ENCODE results near the gene RASGRP4. TPM values are rescaled to one million over a fixed set of nuclear protein-coding genes. Genes with fewer than 3 reads are reported as not detected.
"Not testable (repeated sequence)": the region's sequence is repeated elsewhere in the genome, so short reads cannot be mapped to it uniquely, and the experiment has no call there.

Gene RASGRP4
- polyA plus RNA-seq, 1 donor from 2014 or later: 0.25 TPM

DNA sequence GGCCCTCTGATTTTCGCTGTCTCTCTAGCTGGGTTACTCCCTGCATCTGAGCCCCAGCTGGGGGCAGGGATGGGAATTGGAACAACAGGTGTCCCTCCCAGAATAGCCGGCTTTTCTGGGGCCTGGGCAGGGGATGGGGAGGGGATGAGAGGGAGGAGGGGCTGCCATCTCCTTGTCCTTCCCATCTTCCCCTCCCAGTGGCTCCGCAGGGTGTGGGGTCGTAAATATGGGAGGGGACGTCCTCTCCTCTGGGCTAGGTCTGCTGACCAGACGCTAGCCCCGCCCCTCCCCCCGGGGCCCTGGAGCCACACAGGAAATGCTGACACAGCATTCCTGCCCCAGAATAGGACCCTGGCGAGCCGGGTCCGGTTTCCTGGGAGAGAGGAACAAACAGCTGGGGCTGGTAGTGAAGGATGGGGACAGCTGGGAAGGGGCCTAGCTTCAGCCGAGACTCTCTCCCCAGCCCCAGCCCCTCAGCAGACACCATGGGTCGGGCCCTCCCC lies 8.6 kb upstream of the RASGRP4 start:
- Mint-ChIP-seq H3K36me3 (peaks cover 2% of the 10 kb centered on the region), H3K9me3 (peaks cover 0 to 3% (median 0%) of the 10 kb centered on the region in 3 donors), H3K27ac (no peak overlapping the region), H3K4me3 (peak overlapping the region in 2 of 4 donors; percentile 17 to 83), H3K4me1 (peaks cover 3 to 7% (median 7%) of the 10 kb centered on the region in 3 donors), H3K27me3 (peaks cover 14% of the 10 kb centered on the region)

DNA sequence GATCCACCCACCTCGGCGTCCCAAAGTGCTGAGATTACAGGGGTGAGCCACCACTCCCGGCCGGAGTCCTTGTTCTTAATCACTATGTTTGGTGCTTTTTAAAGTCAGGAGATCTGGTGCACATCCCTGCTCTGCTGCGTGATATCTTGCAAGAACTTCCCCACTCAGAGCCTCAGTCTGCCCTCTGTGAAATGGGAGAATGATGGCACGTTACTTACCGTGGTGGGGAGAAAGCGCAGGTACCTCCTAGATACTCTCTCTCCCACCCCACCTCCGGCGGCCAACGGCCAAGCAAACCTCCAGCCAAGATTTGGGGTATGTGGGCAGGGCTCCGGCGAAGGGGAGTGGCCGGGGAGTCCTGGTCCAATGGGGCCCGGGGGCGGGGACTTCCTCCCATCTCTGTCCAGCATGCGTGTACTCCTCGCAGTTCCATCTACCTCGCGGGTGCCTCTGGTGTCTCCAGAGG lies 7.3 kb upstream of the RASGRP4 start, which contains the start of gene RYR1:
Gene RYR1 (plus strand): TSS at position 424 of the 466 bp plus-strand sequence. CDS start 139 bp downstream, outside the sequence.
- peaks cover 3 to 12% (median 7%) of the 10 kb centered on the region in 3 donors for H3K4me1 Mint-ChIP-seq
- H3K4me3 Mint-ChIP-seq: peak within 1 kb of the TSS in 3 of 4 donors; percentile 17 to 84 (median 83)
- H3K27me3 Mint-ChIP-seq: peaks cover 16% of the 10 kb centered on the region
- H3K27ac Mint-ChIP-seq: peak within 1 kb of the TSS in 1 of 3 donors; percentile 71
- H3K36me3 Mint-ChIP-seq: peaks cover 2% of the 10 kb centered on the region
- peaks cover 0 to 3% (median 0%) of the 10 kb centered on the region in 3 donors for H3K9me3 Mint-ChIP-seq

DNA sequence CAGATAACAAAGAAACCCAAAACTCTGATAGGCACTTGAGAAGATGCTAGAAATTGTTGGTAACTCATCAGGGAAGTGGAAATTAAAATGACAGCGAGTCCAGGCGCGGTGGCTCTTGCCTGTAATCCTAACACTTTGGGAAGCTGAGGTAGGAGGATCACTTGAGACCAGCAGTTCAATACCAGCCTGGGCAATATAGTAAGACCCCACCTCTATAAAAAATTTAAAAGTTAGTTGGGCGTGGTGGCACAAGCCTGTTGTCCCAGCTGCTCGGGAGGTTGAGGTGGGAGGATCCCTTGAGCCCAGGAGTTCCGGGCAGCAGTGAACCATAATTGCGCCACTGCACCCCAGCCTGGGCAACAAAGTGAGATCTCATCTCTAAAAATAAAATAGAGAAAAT lies 4.9 kb upstream of the RASGRP4 start:
- Mint-ChIP-seq H3K9me3 (no peaks in the 10 kb centered on the region), H3K36me3 (peaks cover 2% of the 10 kb centered on the region), H3K4me1 (peaks cover 12 to 24% (median 14%) of the 10 kb centered on the region in 3 donors), H3K27me3 (peaks cover 21% of the 10 kb centered on the region), H3K4me3 (no peak overlapping the region), H3K27ac (no peak overlapping the region)

DNA sequence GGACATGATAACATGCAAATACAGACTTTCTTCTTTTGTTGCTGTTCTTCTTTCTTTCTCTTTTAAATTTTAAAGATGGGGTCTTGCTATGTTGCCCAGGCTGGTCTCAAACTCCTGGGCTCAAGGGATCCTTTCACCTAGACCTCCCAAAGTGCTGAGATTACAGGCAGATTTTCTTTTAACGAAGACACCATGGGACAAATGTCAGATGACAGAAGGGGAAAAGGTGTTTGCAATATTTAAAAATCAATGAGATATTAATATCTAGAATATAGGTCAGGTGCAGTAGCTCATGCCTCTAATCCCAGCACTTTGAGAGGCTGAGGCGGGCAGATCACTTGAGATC lies 3.8 kb upstream of the RASGRP4 start:
- H3K4me1 Mint-ChIP-seq: peaks cover 15 to 24% (median 16%) of the 10 kb centered on the region in 3 donors
- H3K36me3 Mint-ChIP-seq: peaks cover 2% of the 10 kb centered on the region
- peaks cover 21% of the 10 kb centered on the region for H3K27me3 Mint-ChIP-seq
- H3K4me3 Mint-ChIP-seq: peak overlapping the region in 1 of 4 donors; percentile 10
- no peaks in the 10 kb centered on the region for H3K9me3 Mint-ChIP-seq
- no peak overlapping the region for H3K27ac Mint-ChIP-seq

DNA sequence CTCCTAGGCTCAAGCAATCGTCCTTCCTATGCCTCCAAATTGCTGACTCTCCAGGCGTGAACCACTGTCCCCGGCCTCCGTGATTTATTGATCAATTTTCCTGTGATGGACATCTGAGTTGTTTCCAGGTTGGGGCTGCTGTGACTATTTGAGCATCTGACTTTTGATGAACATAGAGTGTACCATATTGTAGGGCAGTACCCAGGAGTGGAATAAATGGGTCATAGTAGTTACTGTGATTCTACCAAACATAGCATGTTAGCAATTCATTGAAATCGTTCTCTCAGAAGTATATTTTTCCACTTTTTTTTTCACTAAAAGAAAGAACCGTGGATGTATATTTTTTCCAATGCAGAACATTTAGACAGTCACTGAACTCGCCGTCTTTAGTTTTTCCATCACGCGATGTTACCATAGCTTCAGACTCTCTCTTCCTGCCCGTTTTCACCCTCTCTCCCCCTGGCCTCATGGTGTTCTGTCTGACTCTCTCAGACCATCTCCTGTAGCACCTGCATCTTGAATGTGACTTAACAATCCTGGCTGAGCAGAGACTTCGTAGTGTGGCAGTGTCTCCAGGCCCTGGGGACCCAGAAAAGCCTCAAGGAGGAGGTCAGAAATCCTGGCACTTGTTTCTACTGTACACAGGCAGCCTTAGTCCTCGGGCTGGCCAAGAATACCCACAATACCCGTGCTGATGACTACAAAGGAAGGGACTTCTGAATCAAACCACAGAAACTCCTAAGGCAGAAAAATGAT lies 3.2 kb upstream of the RASGRP4 start:
- peaks cover 15 to 24% (median 16%) of the 10 kb centered on the region in 3 donors for H3K4me1 Mint-ChIP-seq
- peaks cover 19% of the 10 kb centered on the region for H3K27me3 Mint-ChIP-seq
- no peak overlapping the region for H3K27ac Mint-ChIP-seq
- peak overlapping the region in 2 of 4 donors; percentile 8 to 10 for H3K4me3 Mint-ChIP-seq
- peaks cover 2% of the 10 kb centered on the region for H3K36me3 Mint-ChIP-seq
- H3K9me3 Mint-ChIP-seq: no peaks in the 10 kb centered on the region

DNA sequence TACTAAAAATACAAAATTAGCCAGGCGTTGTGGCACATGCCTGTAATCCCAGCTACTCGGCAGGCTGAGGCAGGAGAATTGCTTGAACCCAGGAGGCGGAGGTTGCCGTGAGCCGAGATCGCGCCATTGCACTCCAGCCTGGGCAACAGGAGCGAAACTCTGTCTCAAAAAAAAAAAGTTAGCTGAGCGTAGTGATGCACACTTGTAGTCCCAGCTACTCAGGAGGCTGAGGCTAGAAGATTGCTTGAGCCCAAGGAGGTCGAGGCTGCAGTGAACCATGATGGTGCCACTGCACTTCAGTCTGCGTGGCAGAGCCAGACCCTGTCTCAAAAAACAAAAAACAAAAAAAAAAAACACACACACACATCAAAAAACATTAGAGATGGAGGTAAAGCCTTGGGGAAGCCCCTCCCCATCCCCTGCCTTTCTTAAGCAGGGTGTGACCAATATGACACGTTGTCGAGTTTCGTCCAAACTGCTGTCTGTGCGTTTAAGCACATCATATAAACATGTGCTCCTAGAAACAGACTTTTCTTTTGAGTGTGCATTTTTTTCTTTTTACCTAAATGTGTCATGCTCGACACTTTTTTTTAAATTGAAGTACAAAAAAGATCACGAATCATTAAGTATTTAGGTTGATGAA lies 1.1 kb upstream of the RASGRP4 start:
- Mint-ChIP-seq H3K4me3 (peak overlapping the region in 3 of 4 donors; percentile 68 to 74 (median 74)), H3K27ac (peak overlapping the region in 1 of 3 donors; percentile 26), H3K4me1 (peaks cover 12 to 20% (median 13%) of the 10 kb centered on the region in 3 donors), H3K27me3 (peaks cover 10% of the 10 kb centered on the region)
- H3K36me3 Mint-ChIP-seq, H3K9me3 Mint-ChIP-seq: not testable (repeated sequence)

DNA sequence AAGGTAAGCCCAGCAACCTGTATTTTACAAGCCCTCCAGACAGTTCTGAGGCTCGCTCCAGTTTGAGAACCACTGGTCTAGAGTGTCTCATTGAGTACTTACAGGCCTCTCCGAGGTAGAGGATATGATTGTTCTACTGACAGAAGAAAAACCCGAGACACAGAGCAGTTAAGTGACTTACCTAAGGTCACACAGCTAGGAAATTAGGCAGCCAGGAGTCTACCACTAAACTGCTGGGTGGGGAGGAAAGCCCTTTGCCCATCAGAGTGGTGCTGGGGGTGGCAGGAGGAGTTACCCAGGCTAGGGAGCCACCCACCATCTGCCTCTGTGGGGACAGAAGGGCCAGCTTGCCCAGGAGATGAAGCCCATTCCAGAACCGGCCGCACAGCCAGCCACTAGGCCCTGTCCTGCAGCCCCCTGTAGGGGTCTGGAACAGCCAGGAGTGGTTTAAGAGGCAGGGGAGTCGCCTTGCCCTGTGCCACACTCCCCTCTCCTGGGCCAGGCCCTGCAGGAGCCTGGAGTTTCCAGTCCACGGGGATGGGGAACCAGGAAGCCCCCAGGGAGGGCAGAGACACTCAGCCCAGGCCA lies 703 bp downstream of the RASGRP4 start:
- Mint-ChIP-seq H3K27me3 (peaks cover 10% of the 10 kb centered on the region), H3K27ac (no peak overlapping the region), H3K36me3 (peaks cover 2% of the 10 kb centered on the region), H3K9me3 (no peaks in the 10 kb centered on the region), H3K4me3 (peak overlapping the region in 1 of 4 donors; percentile 65), H3K4me1 (peaks cover 12 to 20% (median 13%) of the 10 kb centered on the region in 3 donors)

DNA sequence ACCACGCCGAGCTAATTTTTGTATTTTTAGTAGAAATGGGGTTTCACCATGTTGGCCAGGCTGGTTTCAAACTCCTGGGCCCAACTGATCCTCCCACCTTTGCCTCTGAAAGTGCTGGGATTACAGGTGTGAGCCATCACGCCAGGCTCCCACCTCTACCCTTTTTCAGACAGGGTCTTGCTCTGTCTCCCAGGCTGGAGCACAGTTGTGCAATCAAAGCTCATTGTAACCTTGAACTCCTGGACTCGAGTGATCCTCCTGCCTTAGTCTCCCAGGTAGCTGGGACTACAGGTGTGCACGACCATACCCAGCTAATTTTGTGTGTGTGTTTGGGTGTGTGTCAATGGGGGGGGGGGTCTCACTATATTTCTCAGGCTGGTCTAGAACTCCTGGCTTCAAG lies 1.7 kb downstream of the RASGRP4 start:
- Mint-ChIP-seq H3K4me1 (peaks cover 12 to 15% (median 13%) of the 10 kb centered on the region in 3 donors), H3K27me3 (peaks cover 6% of the 10 kb centered on the region), H3K36me3 (no peaks in the 10 kb centered on the region), H3K27ac (no peak overlapping the region), H3K9me3 (no peaks in the 10 kb centered on the region), H3K4me3 (no peak overlapping the region)

DNA sequence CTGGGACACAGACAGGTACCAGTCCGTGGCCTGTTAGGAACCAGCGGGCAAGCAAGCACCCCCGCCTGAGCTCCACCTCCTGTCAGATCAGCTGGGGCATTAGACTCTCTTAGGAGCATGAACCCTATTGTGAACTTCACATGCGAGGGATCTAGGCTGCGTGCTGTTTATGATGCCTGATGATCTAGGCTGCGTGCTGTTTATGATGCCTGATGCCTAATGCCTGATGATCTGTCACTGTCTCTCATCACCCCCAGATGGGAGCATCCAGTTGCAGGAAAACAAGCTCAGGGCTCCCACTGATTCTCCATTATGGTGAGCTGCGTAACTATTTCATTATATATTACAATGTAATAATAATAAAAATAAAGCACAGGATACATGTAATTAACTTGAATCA lies 3.6 kb downstream of the RASGRP4 start:
- Mint-ChIP-seq H3K4me3 (no peak overlapping the region), H3K27me3 (peaks cover under 1% of the 10 kb centered on the region), H3K36me3 (no peaks in the 10 kb centered on the region), H3K27ac (no peak overlapping the region), H3K4me1 (peaks cover 15 to 20% (median 16%) of the 10 kb centered on the region in 3 donors), H3K9me3 (no peaks in the 10 kb centered on the region)

DNA sequence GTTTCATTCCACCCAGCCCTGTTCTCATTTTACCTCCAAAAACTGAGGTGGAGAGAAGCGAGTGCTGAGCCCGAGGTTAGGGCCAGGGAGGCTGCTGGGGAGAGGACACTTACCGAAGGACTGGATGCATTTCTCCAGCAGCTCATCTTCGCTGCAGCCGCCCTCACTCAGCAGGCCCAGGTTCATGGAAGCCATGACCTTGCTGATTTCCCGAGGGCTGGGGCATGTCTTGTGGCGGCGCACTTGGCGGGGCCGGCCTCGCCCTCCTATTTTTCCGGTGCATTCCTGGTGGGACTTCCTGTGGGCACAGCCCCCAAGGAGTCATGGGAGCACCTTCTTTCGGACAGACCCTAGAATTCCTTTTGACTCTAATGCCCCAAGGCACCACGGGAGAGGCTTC lies 4.2 kb downstream of the RASGRP4 start:
- no peaks in the 10 kb centered on the region for H3K27me3 Mint-ChIP-seq
- no peaks in the 10 kb centered on the region for H3K9me3 Mint-ChIP-seq
- no peak overlapping the region for H3K4me3 Mint-ChIP-seq

DNA sequence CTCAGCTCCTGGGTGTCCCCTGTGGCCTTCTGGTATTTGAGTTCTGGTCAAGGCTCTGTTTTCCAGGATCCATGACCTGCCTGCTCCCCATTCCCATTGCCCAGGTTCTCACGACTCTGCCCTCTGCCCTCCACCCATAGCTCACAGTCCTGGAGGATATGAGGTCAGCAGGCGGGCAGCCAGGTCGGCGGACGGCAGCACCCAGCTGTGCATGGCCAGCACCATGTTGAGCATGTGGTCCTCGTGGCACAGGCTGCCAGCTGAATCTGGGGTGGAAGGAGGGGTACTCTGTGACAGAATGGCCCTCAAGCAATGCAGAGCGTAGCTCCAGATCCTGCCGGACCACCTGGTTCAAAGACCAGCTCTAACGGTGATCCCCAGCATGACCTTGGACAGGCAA lies 5.1 kb downstream of the RASGRP4 start:
- Mint-ChIP-seq H3K27me3 (no peaks in the 10 kb centered on the region), H3K4me1 (peaks cover 10 to 19% (median 19%) of the 10 kb centered on the region in 3 donors), H3K9me3 (no peaks in the 10 kb centered on the region), H3K4me3 (no peak overlapping the region), H3K36me3 (no peaks in the 10 kb centered on the region), H3K27ac (no peak overlapping the region)

More for the DNA sequence above, 4.2 kb downstream of the RASGRP4 start:
- no peak overlapping the region for H3K27ac Mint-ChIP-seq
- peaks cover 17 to 24% (median 21%) of the 10 kb centered on the region in 3 donors for H3K4me1 Mint-ChIP-seq
- H3K36me3 Mint-ChIP-seq: no peaks in the 10 kb centered on the region

DNA sequence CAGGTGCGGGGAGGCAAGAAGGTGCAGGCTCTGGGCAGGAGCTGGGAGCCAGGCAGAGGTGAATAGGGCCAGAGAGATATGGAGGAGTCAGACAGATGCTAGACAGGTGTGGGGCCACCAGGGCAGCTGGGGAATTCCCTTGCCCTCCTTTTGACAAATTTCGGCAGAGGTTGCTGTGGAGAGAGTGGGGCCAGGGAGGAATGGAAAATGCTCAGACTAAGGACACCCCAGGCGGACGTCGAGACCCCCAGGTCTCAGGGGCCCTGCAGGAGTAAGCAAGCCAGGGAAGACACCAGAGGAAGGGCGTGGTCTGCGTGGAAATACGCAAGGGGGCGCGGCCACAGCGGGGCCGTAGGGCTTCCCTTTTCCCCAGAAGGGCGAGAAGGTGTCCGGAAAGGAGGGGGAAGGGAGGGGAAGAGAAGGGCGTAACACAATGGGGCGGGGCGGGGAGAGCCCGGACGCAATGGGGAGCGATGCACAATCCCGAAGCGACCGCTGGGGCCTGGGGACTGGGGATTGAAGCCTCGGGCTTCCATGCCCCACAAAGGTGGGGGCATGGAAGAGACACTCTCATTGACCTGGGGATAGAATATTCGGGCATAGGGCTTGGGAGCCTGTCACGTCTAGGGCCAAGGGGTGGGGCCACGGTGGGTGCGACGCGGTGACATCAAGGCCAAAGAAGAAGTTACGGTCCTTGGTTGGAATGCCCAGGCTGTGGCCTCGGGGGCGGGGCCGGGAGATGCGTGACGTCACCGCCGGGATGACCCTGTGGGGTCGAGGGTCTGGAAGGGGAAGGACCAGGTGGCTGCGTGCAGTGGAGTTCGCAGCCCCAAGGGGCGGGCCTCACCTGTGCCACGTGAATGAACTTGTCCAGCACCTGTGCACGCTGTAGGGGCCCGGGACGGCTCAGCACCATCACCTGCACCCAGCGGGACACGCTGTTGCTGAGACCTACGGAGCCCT lies 8.2 kb downstream of the RASGRP4 start:
- no peaks in the 10 kb centered on the region for H3K36me3 Mint-ChIP-seq
- no peaks in the 10 kb centered on the region for H3K27me3 Mint-ChIP-seq
- H3K27ac Mint-ChIP-seq: peak overlapping the region in 2 of 3 donors; percentile 40 to 58
- H3K9me3 Mint-ChIP-seq: no peaks in the 10 kb centered on the region
- H3K4me3 Mint-ChIP-seq: peak overlapping the region; percentile 74 to 96 (median 88)
- peaks cover 10 to 16% (median 16%) of the 10 kb centered on the region in 3 donors for H3K4me1 Mint-ChIP-seq

DNA sequence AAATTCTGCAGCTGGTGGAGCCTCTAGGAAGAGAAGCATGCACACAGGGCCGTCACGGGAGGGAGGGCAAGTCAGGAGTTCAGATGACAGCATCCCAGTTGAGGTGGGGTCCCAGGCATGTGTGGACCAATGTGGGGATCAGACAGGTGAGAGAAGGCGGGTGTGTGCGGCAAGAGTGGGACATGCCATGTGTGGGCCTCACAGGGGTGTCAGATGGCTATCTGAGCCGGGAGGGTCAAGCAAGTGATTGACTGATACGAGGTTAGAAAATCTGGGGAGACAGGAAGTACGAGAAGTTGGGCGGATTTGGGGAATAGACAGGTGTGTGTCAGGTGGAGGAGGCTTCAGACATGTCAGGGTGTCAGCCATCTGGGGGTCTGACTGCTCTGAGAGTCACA lies 8.9 kb downstream of the RASGRP4 start:
- H3K9me3 Mint-ChIP-seq: no peaks in the 10 kb centered on the region
- peaks cover 10 to 16% (median 16%) of the 10 kb centered on the region in 3 donors for H3K4me1 Mint-ChIP-seq
- H3K4me3 Mint-ChIP-seq: peak overlapping the region; percentile 74 to 96 (median 88)
- no peaks in the 10 kb centered on the region for H3K27me3 Mint-ChIP-seq
- H3K27ac Mint-ChIP-seq: peak overlapping the region; percentile 31 to 58 (median 40)
- H3K36me3 Mint-ChIP-seq: no peaks in the 10 kb centered on the region

DNA sequence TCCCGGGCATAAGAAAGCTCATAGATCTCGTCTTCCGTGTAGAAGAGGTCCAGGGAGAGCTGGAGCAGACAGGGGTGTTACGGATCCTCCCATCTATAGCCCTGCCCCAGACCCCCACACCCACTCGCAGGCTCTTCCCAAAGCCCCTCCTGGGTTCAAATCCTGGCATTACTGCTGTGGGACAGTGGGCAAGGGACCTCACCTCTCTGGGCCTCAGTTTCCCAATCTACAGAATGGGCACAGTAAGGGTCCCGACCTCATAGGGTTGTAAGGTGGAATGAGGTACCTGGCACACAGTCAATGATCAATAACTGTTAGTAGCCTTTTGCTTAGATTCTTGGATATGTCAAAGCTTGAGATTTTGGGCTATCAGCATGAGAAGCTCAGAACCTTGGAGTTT lies 12.6 kb downstream of the RASGRP4 start:
- no peaks in the 10 kb centered on the region for H3K27me3 Mint-ChIP-seq
- H3K4me1 Mint-ChIP-seq: peaks cover 9 to 16% (median 10%) of the 10 kb centered on the region in 3 donors
- H3K36me3 Mint-ChIP-seq: peaks cover 1% of the 10 kb centered on the region
- H3K9me3 Mint-ChIP-seq: no peaks in the 10 kb centered on the region
- no peak overlapping the region for H3K27ac Mint-ChIP-seq
- H3K4me3 Mint-ChIP-seq: no peak overlapping the region
